ENCODE data around the gene ASCC1. TPM values are rescaled to one million over a fixed set of nuclear protein-coding genes. Genes with fewer than 3 reads are reported as not detected.
A peak's percentile ranks its signal among the peaks of the same experiment; 100 is the strongest.

ASCC1 gene
- total RNA-seq, 1 experiment from 2014 or later: 15.7 TPM

GRCh38 chr10:72259491-72260238 lies 43.6 kb upstream of the ASCC1 start:
- no TSS peak for BruUV-seq (replicated peaks)
- Histone ChIP-seq H3K36me3 (ENCODE audit: low read depth, low read length) (no peaks in the 10 kb centered on the region), H3K9me2 (replicated peaks; ENCODE audit: low read length) (no peaks in the 10 kb centered on the region), H3F3A (ENCODE audit: low read length, unreplicated experiment) (no peaks in the 10 kb centered on the region), H3K27ac (ENCODE audit: low read length) (peak overlapping the region; percentile 78), H2AFZ (ENCODE audit: low read length) (no peak overlapping the region), H3K9ac (ENCODE audit: low read length) (peak overlapping the region; percentile 38; the same call in 1 of the 2 replicates), H3K4me3 (ENCODE audit: low read length) (no peak overlapping the region), H3K4me2 (ENCODE audit: low read length) (no peak overlapping the region), H3K27me3 (ENCODE audit: low read length) (no peaks in the 10 kb centered on the region), H3K4me1 (ENCODE audit: insufficient read depth, low read length) (peaks cover 19% of the 10 kb centered on the region), H4K20me1 (ENCODE audit: low read length) (no peaks in the 10 kb centered on the region), H3K9me3 (ENCODE audit: low read length) (no peaks in the 10 kb centered on the region), H3K79me2 (ENCODE audit: low read length) (no peaks in the 10 kb centered on the region)
- no peak for DNase-seq
- POLR2A ChIA-PET (ENCODE audit: unreplicated experiment): no interaction called here
- TF ChIP-seq EZH2phosphoT487 (IDR thresholded peaks at IDR 0.05; ENCODE audit: borderline replicate concordance, low read length) (no peak), EZH2 (IDR thresholded peaks at IDR 0.05; ENCODE audit: low read length, unreplicated experiment) (no peak)
- TF ChIP-seq, protein P1, sequence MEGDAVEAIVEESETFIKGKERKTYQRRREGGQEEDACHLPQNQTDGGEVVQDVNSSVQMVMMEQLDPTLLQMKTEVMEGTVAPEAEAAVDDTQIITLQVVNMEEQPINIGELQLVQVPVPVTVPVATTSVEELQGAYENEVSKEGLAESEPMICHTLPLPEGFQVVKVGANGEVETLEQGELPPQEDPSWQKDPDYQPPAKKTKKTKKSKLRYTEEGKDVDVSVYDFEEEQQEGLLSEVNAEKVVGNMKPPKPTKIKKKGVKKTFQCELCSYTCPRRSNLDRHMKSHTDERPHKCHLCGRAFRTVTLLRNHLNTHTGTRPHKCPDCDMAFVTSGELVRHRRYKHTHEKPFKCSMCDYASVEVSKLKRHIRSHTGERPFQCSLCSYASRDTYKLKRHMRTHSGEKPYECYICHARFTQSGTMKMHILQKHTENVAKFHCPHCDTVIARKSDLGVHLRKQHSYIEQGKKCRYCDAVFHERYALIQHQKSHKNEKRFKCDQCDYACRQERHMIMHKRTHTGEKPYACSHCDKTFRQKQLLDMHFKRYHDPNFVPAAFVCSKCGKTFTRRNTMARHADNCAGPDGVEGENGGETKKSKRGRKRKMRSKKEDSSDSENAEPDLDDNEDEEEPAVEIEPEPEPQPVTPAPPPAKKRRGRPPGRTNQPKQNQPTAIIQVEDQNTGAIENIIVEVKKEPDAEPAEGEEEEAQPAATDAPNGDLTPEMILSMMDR (conservative IDR thresholded peaks at IDR 0.05; ENCODE audit: low read depth, low read length): no peak
- intact Hi-C loops (cut with micrococcal nuclease): no loop called here
- CTCF ChIA-PET: interaction anchor here (0.6 kb wide), 1 partner anchor 14 kb away, joined by 3 read pairs; the partner anchor contains the start of gene DDIT4
- ATAC-seq: no peak

DNA sequence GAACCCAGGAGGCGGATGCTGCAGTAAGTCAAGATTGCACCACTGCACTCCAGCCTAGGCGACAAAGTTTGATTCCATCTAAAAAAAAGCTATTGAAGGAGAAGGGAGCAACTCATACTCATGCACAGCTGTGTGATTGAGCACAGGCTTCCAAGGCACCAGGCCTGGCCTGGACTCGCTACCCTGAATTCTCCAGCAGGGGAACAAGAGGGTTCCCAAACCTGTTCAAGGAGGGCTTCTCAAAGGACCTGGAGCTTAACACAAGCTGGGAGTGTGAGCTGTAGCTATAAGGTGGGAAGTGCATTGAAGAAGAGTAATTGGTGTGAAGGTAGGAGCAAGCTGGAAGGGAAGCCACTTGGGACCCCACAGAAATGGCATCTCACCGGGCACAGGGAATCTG lies 42.5 kb upstream of the ASCC1 start:
- Histone ChIP-seq H3K36me3 (ENCODE audit: low read depth, low read length) (no peaks in the 10 kb centered on the region), H2AFZ (ENCODE audit: low read length) (no peak overlapping the region), H3K4me1 (ENCODE audit: insufficient read depth, low read length) (peaks cover 16% of the 10 kb centered on the region), H3K9me2 (replicated peaks; ENCODE audit: low read length) (no peaks in the 10 kb centered on the region), H4K20me1 (ENCODE audit: low read length) (no peaks in the 10 kb centered on the region), H3K27me3 (ENCODE audit: low read length) (no peaks in the 10 kb centered on the region), H3F3A (ENCODE audit: low read length, unreplicated experiment) (no peaks in the 10 kb centered on the region), H3K9ac (ENCODE audit: low read length) (no peak overlapping the region), H3K79me2 (ENCODE audit: low read length) (no peaks in the 10 kb centered on the region), H3K27ac (ENCODE audit: low read length) (no peak overlapping the region), H3K4me2 (ENCODE audit: low read length) (no peak overlapping the region), H3K4me3 (ENCODE audit: low read length) (no peak overlapping the region), H3K9me3 (ENCODE audit: low read length) (no peaks in the 10 kb centered on the region)
- BruUV-seq (replicated peaks): no TSS peak
- intact Hi-C loops (cut with micrococcal nuclease): no loop called here
- no peak for TF ChIP-seq EZH2 (IDR thresholded peaks at IDR 0.05; ENCODE audit: low read length, unreplicated experiment)
- CTCF ChIA-PET: no interaction called here
- POLR2A ChIA-PET (ENCODE audit: unreplicated experiment): no interaction called here
- DNase-seq: no peak
- ATAC-seq: no peak

GRCh38 chr10:72257051-72257892 lies 41.2 kb upstream of the ASCC1 start:
- Histone ChIP-seq H3K4me1 (ENCODE audit: insufficient read depth, low read length) (peaks cover 16% of the 10 kb centered on the region), H4K20me1 (ENCODE audit: low read length) (no peaks in the 10 kb centered on the region), H3K9ac (ENCODE audit: low read length) (no peak overlapping the region), H3K79me2 (ENCODE audit: low read length) (no peaks in the 10 kb centered on the region), H3K27me3 (ENCODE audit: low read length) (no peaks in the 10 kb centered on the region), H3K4me3 (ENCODE audit: low read length) (no peak overlapping the region), H3K36me3 (ENCODE audit: low read depth, low read length) (no peaks in the 10 kb centered on the region), H3K9me3 (ENCODE audit: low read length) (no peaks in the 10 kb centered on the region), H3K27ac (ENCODE audit: low read length) (no peak overlapping the region), H3F3A (ENCODE audit: low read length, unreplicated experiment) (no peaks in the 10 kb centered on the region), H2AFZ (ENCODE audit: low read length) (no peak overlapping the region), H3K4me2 (ENCODE audit: low read length) (no peak overlapping the region), H3K9me2 (replicated peaks; ENCODE audit: low read length) (no peaks in the 10 kb centered on the region)
- DNase-seq (no peak), ATAC-seq (no peak)
- CTCF ChIA-PET: no interaction called here
- intact Hi-C loops (cut with micrococcal nuclease): no loop called here
- no TSS peak for BruUV-seq (replicated peaks)
- TF ChIP-seq EZH2phosphoT487 (IDR thresholded peaks at IDR 0.05; ENCODE audit: borderline replicate concordance, low read length): no peak
- TF ChIP-seq EZH2 (IDR thresholded peaks at IDR 0.05; ENCODE audit: low read length, unreplicated experiment): no peak
- TF ChIP-seq, protein P1 (conservative IDR thresholded peaks at IDR 0.05; ENCODE audit: low read depth, low read length): no peak
- POLR2A ChIA-PET (ENCODE audit: unreplicated experiment): no interaction called here

Measured in PC-3 (cell line).